GM21576 (cell line): ENCODE measurements around the gene BDKRB1.

Experiments
- ATAC-seq: cut with Tn5 transposase; IDR thresholded peaks from one replicate; pipeline ENCODE4 v1.9.1; 2021; ENCODE audit warnings: mild to moderate bottlenecking, moderate library complexity; ENCODE audit not compliant: unreplicated experiment

Gene BDKRB1

GRCh38 chr14:96260341-96260821, 4.4 kb downstream of the BDKRB1 start:
- ATAC-seq: no peak

GRCh38 chr14:96261053-96261452, 5.0 kb downstream of the BDKRB1 start:
- no peak for ATAC-seq

- ATAC-seq: no peak
Measured at GRCh38 chr14:96261772-96262655, 6.0 kb downstream of the BDKRB1 start.

GRCh38 chr14:96263347-96264199, 7.6 kb downstream of the BDKRB1 start:
- ATAC-seq: no peak

GRCh38 chr14:96264200-96264553, 8.2 kb downstream of the BDKRB1 start:
- ATAC-seq: no peak

GRCh38 chr14:96264853-96265252, 8.8 kb downstream of the BDKRB1 start:
- ATAC-seq: no peak

GRCh38 chr14:96265383-96266095, 9.5 kb downstream of the BDKRB1 start:
- ATAC-seq: no peak

- no peak for ATAC-seq
Measured at GRCh38 chr14:96267336-96267735, 11.3 kb downstream of the BDKRB1 start.

- ATAC-seq: no peak
Measured at GRCh38 chr14:96267916-96268315, 11.9 kb downstream of the BDKRB1 start.

GRCh38 chr14:96268431-96269358, 12.7 kb downstream of the BDKRB1 start:
- no peak for ATAC-seq

- ATAC-seq: no peak
Measured at GRCh38 chr14:96269359-96269710, 13.3 kb downstream of the BDKRB1 start.

- ATAC-seq: no peak
Measured at GRCh38 chr14:96270565-96271420, 14.8 kb downstream of the BDKRB1 start.

- ATAC-seq: no peak
Measured at GRCh38 chr14:96271421-96271762, 15.4 kb downstream of the BDKRB1 start.

- ATAC-seq: no peak
Measured at GRCh38 chr14:96272777-96273473, 16.9 kb downstream of the BDKRB1 start.

GRCh38 chr14:96273629-96274028, 17.6 kb downstream of the BDKRB1 start:
- ATAC-seq: no peak

GRCh38 chr14:96274122-96274521, 18.1 kb downstream of the BDKRB1 start:
- ATAC-seq: no peak

GRCh38 chr14:96274543-96274942, 18.5 kb downstream of the BDKRB1 start:
- no peak for ATAC-seq

- no peak for ATAC-seq
Measured at GRCh38 chr14:96275177-96276112, 19.4 kb downstream of the BDKRB1 start.
